Stimulated activated CD4-positive, alpha-beta T cell treated with anti-CD3 and anti-CD28 coated beads, Interleukin-12 subunit alpha, Interleukin-12 subunit beta, amount 100 ng/mL, for 24 hours (primary cell): ENCODE results near the gene MORC2.

Source experiments
- DNase-seq, 2 experiments: peaks; one replicate each; pipeline ENCODE4 v3.0.0-alpha.2; 2020; ENCODE audit warnings: low read depth in 2 of 2

The MORC2 gene

DNA sequence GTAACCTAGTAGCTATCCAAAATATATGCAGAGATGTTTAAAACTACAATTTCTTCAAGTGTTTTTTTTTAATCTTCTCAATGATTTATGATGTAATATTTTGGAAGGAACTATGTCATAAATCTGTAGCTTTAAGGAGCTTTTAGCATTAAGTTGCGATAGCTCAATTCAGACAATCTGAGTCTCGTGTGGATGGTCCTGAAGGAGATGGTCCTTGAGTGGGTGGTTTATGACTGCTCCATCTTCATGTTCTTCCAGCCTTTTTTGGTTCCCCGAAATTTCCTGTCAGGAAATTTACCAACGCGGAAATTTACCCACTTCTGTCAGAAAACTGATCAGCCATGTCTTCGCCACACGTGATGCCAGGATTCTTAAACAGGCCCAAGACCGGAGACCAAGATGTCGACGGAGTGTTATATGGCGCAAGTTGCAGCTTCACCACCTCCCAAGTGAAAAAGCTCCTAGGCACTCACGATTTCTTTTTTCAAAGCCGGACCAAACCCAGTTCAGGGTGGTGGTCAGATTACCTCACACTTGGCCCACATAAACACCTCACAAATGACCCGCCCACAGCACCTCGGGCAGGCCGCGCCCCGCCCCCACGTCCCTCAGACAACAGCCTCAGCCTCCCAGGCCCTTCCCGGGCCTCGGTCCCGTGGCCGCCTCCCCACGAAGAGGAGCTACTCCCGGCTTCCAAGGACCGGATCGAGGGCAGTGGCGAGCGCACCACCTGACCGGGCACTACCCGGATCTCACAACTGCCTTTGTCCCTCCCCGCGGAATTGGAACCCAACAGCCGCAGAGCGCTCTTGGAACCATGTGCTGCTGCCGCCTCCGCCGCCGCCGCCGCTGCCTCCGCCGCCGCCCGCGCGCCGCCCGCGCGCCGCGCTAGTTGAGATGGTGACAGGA is at the start of gene MORC2:
Gene MORC2, minus strand, starts transcription at position 760 of the 909 bp plus-strand sequence. CDS start 885 bp downstream, outside the sequence.
- no peak for DNase-seq

DNA sequence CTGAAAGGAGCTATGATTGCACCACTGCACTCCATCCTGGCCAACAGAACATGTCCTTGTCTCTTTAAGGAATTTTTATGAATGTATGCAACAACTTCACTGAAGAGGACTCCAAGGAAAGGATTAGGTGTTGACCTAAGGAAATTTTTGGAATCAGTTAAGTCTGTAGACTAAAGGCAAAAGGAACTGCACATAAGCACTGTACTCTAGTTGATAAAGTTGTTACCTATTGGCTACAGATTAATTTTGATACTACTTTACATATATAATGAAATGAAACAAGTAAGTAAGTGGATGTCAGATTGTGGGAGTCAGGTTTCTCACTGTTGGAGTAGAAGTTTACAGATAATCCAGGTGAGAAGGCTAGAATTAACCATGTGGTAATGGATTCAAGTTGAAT is 37.0 kb upstream of the MORC2 start:
- DNase-seq = no peak

DNA sequence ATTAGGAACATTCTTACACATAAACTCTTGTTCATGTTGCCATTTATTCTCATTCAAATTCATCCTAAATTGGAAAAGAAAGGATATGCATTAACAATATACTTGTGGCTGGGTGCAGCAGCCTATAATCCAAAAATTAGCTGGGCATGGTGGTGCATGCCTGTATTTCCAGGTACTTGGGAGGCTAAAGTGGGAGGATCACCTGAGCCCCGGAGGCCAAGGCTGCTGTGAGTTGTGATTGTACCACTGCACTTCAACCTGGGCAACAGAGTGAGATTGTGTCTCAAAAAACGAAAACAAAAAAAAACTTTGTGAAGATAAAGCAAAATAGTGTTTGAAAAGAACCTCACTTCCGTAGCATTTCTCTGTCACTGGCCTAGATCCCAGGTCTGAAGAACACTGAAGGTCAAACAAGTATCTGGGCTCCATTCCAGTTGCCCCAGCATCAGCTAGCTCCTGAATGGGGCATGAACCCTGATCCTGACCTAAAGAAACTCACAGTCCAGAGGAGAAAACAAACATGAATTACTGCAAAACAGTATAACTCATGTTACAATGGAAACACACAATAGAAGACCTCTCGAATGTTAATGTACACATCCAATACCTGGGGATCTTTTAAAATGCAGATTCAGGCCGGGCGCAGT is 32.7 kb upstream of the MORC2 start:
- DNase-seq = no peak

DNA sequence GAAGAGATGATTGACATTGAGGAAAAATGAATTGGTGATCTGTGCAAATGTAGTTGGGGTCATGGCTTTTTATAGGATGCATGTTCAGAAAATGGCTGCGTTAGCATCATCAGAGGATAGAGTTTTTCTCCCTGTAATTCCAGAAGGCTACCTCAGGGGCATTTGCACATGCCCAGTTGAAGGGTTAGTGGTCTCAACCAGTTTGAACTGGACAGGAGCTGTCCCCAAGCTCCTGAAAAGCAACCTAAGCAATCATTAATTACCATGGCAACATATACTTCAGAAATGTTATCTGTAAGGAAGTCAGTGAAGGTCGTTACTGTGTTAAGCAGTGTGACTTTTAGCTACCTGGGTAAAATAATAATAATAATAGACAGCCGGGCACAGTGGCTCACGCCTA is 29.8 kb upstream of the MORC2 start:
- no peak for DNase-seq

DNA sequence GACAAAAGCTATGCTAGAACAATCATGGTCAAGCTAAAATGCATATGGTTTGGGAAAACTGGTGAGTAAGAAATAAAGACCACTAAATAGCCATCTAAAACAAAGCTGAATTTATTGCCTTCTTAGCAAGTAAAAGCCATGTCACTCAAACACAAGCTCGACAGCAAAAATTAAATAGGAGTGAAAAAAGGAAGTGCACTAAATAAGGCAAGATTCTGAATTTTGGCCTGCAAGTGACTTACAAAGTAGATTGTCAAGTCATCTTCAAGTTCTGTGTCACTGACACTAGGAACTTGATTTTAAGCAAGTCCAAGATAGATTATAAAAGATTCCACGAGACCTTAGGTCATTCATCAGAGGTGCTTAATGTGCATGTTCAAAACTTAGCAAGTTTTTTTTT is 27.9 kb upstream of the MORC2 start:
- DNase-seq = no peak

DNA sequence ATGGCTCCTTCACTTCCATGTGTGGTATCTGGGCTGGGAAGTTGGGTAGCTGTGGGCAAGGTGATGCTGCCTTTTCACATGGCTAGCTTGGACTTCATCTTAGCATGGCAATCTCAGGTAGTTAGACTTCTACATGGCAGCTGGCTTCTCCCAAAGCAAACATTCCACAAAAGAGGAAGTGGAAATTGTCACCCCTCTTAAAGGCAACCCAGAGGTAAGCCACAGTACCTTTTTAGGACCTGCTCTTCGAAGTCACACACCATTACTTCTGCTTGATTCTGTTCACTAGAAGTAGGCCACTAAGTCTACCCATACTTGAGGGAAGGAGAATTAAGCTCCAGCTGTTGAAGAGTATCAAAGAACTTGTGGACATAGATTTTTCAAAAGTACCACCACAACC is 26.4 kb upstream of the MORC2 start:
- no peak for DNase-seq

DNA sequence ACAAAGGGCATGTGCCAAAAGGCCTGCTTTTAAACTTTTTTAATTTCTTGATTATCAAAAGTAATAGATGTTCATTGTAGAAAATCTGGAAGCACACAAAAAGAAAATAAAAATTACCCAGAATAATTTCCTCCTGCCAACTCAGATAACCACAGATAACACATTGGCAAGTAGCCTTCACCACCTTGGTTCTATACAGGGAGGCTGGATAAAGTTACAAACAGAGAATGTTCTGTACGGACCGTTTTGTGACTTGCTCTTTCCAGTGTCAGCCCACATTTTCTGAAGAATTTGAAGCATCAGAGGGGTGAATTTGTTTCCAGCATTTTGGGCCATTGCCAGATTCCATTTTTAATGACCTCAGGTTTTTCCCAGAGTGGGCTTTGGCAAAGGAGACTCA is 24.0 kb upstream of the MORC2 start:
- no peak for DNase-seq

DNA sequence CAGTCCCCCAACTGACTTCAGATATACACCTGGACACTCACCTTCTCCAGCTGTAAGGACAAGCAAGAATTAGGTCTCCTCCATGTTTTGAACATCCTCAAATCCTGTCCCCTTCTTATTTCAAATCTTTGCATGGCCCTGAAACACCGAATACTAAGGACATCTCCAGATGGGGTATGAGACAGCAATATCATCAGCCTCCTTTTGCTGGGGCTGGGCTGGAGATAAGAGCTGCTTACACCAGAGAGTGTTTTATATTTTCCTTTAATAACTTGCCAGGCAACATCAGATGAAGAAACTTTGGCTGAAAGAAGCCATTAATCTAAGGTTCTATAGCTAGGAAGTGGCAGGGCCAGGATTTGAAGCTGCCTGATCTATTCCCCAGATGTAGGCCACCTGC is 22.1 kb upstream of the MORC2 start:
- DNase-seq = no peak

DNA sequence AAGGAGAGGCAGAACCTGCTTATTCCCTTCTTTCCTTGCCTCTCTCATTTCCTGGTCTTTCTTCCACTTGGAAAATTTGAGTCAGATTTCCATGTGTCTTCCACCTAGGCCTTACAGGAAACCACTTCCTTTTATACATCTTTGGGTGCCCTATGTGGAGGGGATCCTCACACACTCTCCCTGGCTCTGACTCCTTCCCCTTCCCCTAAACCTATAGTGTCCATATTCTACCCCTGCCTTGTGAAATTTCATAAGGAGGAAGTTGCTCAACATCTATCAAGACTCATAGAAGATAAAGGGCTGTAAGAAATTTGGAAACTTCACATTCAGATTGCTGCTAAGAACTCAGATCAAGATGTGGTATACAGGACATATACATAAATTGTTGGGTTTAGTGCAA is 20.9 kb upstream of the MORC2 start:
- no peak for DNase-seq

DNA sequence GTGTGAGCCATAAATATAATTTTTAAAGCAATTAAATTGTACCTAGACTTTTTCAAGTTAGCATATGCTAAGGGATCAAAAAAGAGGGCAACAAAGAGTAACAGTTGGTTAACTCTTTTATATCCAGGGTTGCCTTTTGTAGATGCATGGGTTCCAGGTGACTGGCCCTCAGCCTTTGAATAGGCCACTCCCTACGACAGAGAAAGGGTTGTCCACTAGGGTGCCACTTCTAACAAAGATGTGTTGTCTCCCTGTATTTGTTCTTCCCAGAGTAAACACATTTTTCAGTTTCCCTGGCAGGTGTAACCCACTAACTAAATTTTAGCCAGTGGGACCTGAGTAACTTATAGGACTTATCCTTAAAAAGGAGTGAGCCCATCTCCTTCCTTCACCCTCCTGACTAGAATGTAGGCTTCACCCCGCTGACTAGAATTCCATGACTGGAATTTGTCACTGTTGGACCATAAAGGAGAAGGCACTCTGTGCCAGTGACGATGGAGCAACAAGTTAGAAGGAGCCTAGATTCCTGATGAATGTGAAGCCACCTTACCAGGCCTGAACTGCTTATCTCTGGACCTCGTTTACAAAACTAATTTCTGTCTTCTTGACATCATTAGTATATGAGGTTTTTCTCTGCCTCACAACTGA is 17.1 kb upstream of the MORC2 start:
- DNase-seq = no peak

DNA sequence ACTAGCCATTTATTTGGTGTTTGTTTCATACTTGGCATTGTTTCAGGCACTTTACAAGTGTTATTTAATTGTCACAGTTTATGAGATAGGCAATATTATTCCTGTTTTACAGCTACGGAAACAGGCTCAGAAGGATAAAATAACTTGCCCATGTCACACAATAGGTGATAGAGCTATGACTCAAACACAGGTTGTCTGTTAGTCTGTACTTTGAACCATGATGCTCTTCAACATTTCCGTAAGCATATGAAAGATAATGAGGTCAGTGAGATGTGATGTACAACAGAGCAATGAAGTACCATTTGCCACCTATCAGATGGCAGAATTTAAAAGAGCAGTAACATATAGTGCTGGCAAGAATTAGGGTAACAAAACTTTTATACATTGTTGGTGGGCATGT is 15.7 kb upstream of the MORC2 start:
- DNase-seq = no peak

DNA sequence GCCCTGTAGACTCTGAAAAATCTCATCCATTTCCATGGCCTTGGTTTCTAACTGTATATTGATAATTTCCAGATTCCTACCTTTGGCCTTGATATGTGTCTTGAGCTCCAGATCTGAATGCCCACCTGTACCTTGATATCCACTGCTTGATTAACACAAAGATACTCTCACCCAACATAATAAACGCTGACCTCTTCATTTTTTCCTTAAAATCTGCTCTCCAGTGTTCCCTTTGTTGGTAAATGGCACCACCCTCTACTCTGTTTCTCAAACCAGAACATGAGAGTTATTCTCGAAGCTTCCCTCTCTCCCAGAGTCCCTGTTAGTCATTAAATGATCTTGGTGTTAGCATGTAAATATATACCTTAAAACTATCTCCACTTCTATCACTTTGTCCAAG is 13.9 kb upstream of the MORC2 start:
- no peak for DNase-seq

DNA sequence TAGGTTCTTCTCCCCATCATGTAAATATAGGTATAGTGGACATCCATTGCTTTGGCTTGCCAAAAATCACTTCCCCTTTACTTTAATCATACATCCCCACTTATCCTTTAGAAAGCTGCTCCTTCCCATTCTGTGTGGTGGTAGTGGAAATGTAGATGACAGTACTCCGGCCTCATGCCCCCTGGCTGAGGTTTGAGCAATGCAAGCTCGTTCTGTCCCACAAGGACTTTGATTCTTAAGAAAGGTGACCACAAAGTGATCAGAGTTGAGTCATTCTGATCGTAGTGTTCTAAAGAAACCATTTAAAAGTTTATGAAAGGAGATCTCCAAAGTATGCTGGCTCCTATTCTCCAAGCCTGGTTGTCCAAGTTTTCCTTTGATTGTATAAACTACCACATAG is 11.4 kb upstream of the MORC2 start:
- DNase-seq = no peak

DNA sequence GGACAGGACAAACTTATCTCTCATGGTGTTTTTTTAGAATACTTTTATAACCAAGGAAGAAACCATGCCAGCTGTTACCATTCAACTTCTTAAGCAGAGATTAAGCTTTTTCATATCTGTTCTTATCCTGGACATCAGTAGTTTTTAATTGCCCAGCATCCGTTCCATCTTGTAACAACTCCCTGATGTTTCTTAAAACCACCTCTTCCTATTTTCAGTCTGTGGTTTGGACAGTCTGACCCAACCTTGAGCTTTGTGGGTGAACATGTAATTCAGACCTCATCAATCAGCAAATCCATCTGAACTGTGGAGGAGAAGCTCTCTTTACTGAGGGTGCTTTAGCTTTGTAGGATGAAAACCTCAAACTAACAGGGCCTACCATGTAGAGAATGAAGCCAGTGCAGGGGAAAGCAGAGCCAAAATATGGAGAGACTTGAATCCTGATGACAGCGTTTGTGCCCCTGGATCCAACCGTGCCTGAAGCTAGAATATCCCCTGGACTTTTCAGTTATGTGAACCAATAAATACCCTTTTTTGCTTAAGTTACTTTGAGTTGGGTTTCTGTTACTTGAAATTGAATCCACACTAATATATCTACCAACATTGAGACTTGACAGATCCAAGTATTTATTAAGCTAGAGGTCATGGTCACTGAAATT is 9.9 kb upstream of the MORC2 start:
- DNase-seq = no peak

DNA sequence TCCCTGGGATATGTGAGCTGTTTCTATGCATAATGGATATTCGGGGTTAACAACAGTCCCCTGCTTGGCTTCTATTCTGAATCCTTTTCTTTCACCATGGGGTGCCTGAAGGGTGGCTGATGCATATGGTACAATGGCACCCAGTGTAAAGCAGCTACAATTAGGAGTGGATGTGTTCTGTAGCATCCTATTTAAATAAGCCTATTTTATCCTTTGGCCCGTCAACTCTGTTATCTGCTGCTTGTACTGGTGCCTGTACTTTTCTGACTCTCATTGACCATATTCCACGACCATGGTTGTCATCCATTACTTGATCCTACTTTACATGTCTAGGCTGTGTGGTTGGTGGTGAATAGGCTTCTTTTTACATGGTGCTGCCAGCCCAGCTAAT is 1.8 kb upstream of the MORC2 start:
- no peak for DNase-seq

DNA sequence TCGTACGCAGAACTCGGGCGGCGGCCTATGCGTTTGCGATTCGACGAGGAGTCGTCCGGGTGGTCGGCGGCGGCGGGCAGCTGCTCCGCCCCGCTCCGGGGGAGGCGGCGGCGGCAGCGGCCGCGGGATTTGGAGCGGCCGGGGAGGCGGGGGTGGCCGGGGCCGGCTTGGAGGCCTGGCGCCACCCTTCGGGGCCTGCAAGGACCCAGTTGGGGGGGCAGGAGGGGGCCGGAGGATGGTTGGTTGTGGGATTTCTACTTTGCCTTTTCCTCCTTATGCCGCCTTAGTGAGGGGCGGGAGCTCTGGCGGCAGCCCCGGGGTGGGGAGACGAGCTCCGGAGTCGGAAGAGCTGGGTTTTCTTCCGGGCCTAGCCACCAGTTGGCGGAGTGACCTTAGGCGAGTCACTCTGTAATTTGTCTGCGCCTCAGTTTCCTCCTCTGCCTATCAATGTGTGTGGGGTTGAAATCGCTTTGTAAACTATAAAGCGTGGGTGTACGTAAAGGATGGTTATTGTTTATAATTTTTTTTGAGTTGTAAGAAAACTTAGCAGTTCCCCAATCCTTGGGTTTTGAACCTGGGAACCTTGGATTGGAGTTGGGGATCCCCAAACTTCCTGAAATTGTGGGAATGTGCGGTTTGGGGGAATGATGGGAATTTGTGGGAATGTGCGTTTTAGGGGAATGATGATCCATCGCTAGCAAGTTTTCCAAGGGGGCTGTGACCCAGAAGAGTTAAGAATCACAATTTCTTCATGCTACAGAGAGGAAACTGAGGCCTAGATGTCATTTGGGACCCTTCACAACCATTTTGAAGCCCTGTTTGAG is 1.2 kb upstream of the MORC2 start:
- peak; percentile 7 to 10 for DNase-seq

DNA sequence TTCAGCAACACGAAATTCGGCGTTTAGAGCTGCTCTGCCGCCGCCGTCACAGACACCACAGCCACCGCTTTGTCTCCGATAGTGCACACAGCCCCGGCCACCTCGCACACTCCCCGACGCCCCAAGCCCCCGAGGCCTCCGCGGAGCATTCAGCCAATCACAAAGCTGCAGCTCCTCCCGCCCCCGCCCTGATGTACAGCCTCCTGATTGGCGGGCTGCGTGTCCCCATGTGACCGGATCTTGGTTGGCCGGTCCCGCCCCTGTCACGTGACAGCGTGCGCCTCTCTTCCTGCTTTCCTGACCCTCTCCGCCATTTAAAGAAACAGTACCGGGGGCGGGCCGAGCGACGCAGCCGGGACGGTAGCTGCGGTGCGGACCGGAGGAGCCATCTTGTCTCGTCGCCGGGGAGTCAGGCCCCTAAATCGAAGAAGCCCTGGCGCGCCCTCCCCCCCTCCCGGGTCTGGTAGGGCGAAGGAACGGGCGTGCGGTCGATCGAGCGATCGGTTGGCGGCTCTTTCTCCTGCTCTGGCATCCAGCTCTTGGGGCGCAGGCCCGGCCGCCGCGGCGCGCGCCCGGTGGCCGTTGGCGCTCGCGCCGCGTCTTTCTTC is 454 bp upstream of the MORC2 start, which contains the start of gene TUG1:
Gene TUG1, plus strand, starts transcription at position 342 of the 608 bp plus-strand sequence.
- peak; percentile 94 to 96 for DNase-seq

DNA sequence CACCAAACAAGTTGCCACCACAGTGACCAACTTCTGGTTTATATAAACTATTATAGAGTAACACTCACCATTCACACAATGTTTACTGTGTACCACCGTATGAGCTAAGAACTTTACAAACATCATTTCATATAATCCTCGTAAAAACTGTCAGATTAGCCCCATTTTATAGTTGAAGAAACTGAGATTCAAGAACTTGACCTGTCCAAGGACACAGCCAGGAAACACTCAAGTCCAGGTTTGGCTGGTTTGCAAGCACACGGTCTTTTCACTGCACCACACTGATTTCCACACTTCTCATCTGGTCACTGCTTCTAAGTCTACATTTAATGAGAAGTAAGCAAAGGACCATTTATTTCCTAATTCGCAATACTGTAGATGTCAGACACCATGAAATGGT is 3.7 kb downstream of the MORC2 start:
- DNase-seq = no peak

DNA sequence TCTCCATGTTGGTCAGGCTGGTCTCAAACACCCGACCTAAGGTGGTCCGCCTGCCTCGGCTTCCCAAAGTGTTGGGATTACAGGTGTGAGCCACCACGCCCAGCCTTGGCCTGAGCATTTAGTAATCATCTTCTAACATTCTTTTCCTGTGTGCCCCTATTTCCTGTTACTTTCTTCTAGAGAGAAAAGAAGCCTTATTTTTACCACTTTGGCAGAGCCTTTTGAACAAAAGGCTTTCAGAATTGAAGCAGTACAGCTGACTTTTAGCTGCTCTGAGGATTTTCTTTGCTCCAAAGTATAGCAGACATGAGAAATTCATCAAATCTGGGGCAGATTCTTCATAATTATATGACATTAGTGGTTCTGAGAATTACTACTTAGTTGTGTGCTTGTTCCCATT is 13.4 kb downstream of the MORC2 start:
- no peak for DNase-seq

DNA sequence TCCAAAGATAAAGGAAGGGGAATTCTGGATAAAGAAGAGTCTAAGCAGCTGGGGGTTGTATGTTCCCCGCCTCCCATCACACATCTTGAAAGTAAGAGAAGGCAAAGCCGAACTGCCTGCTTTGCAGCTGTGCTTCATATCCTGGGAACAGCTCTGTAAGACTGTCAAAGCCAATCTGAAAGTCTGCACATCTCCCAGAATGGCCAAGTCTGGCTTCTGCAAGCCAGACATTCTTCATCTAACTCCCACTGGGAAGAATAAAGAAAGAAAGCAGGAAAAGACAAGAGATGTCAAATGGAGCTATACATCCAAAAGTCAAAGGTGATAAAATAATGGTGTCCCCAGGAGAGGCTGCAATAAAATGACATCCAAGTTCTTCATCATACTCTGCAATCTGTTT is 15.4 kb downstream of the MORC2 start:
- DNase-seq = no peak
